Kidney (tissue), 14 donors: ENCODE results near the gene ACTN4. TPM values are rescaled to one million over a fixed set of nuclear protein-coding genes. Genes with fewer than 3 reads are reported as not detected.

Experiments
- DNase-seq, 5 donors: peaks; one replicate each; pipeline ENCODE4 v3.0.0-alpha.2; 2013 to 2020
- FAIRE-seq: peaks from 2 replicates; lab custom pipeline; 2012; peaks lifted over from hg19 to GRCh38; lab: Jason Lieb, UNC
- H3K27ac ChIP-seq, 2 donors: one replicate each; pipeline ENCODE4 v1.7.0; 2013; ENCODE audit warnings: low read depth in 2 of 2, low read length in 2 of 2, inconsistent platforms in 1 of 2
- H3K27me3 ChIP-seq: one replicate; pipeline ENCODE4 v1.7.1; 2013; ENCODE audit warnings: low read length, inconsistent platforms; ENCODE audit not compliant: control insufficient read depth, insufficient read depth
- H3K36me3 ChIP-seq, 3 donors: one replicate each; pipeline versions ENCODE4 v1.7.0 to v1.7.1; 2013; ENCODE audit warnings: low read length in 3 of 3, control low read depth in 1 of 3, inconsistent platforms in 1 of 3; ENCODE audit not compliant: insufficient read depth in 3 of 3, control insufficient read depth in 2 of 3
- H3K4me1 ChIP-seq, 3 donors: one replicate each; pipeline versions ENCODE4 v1.7.0 to v1.7.1; 2013; ENCODE audit warnings: low read length in 3 of 3, inconsistent platforms in 1 of 3, low read depth in 1 of 3; ENCODE audit not compliant: control insufficient read depth in 2 of 3, insufficient read depth in 2 of 3
- H3K4me3 ChIP-seq, 3 donors: one replicate each; pipeline versions ENCODE4 v1.7.0 to v1.8.1; 2013; ENCODE audit warnings: low read length in 3 of 3, control low read depth in 1 of 3, inconsistent platforms in 1 of 3
- H3K9ac ChIP-seq, 3 donors: one replicate each; pipeline versions ENCODE4 v1.7.0 to v1.7.1; 2013; ENCODE audit warnings: low read length in 3 of 3, control low read depth in 1 of 3, inconsistent platforms in 1 of 3
- H3K9me3 ChIP-seq, 3 donors: one replicate each; pipeline versions ENCODE4 v1.7.0 to v1.7.1; 2013; ENCODE audit warnings: low read length in 3 of 3, control low read depth in 1 of 3, inconsistent platforms in 1 of 3; ENCODE audit not compliant: control insufficient read depth in 2 of 3, insufficient read depth in 1 of 3
- intact Hi-C: fragments of 100-400 bp; cut with DNase I; formaldehyde crosslinking; loops from one replicate; pipeline ENCODE4 v1.11.1; 2022
- polyA plus RNA-seq: library from polyadenylated mRNA; stranded (reverse); fragments of 350-450 nt; fragmentation: Illumina TruSeq; extraction: RNeasy Lipid Tissue Mini Kit (QIAGEN cat#74804); gene quantifications from one replicate; pipeline ENCODE4 v1.2.3, GENCODE V29; 2014; ENCODE audit warnings: low read depth, low replicate concordance; ENCODE audit not compliant: insufficient read depth
- total RNA-seq: library from RNA; stranded (reverse); fragmentation: NEBNext Ultra II Directional; extraction: Animal tissue kit (Norgen Biotek cat#: 25700); gene quantifications from one replicate; pipeline ENCODE4 v1.2.1, GENCODE V29; 2021
- TF ChIP-seq, protein P1 (sequence below): IDR thresholded peaks from 3 replicates; pipeline ENCODE4 v1.5.1; 2012; ENCODE audit warnings: mild to moderate bottlenecking, moderate library complexity, borderline replicate concordance; ENCODE audit not compliant: insufficient read depth; ENCODE audit errors: extremely low read depth
- donor health status: control.
- donor health status: control.
- donor health status: control.
- donor health status: control.
- donor health status: control.
- donor health status: DM: yes; HTN: yes; CAD: no.
- donor health status: Normal renal cell carcinoma (clear cell type).

ACTN4 gene
- total and polyA plus RNA-seq, 2 donors from 2014 or later, result 231 to 606 TPM

DNA sequence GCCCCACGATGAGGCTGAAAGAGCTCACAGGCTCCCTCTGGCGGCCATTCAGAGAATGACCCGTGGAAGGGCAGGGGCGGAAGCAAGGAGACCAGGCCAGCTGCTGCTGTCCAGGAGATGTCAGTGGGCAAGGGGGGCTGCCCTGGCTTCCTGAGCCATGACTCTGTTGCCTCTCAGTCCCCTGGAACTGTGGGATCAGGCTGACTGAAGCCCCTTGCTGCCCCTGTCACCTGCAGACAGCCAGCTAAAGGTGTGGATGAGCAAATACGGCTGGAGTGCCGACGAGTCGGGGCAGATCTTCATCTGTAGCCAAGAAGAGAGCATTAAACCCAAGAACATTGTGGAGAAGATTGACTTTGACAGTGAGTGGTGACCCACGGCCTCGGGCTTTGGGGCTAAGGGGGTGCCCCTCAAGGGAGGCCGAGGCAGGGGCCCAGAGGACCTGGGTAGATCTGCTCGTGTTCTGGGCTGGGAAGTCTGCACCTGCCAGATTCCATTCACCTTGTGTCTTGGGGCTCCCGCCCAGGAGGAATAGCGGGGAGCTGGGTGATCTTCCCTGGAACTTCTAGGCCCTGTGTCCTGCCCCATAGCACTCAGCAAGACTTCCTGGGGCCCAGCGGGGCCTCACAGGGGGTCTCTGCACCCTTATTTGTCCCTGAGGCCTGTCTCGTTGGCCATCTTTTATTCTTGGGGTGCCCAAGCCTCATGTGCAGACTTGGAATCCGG is 12.5 kb upstream of the ACTN4 start:
- TF ChIP-seq, protein P1, sequence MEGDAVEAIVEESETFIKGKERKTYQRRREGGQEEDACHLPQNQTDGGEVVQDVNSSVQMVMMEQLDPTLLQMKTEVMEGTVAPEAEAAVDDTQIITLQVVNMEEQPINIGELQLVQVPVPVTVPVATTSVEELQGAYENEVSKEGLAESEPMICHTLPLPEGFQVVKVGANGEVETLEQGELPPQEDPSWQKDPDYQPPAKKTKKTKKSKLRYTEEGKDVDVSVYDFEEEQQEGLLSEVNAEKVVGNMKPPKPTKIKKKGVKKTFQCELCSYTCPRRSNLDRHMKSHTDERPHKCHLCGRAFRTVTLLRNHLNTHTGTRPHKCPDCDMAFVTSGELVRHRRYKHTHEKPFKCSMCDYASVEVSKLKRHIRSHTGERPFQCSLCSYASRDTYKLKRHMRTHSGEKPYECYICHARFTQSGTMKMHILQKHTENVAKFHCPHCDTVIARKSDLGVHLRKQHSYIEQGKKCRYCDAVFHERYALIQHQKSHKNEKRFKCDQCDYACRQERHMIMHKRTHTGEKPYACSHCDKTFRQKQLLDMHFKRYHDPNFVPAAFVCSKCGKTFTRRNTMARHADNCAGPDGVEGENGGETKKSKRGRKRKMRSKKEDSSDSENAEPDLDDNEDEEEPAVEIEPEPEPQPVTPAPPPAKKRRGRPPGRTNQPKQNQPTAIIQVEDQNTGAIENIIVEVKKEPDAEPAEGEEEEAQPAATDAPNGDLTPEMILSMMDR, result peak; percentile 93
- Histone ChIP-seq H3K4me3 (no peak overlapping the region), H3K9me3 (no peaks in the 10 kb centered on the region), H3K27ac (peak overlapping the region in 1 of 2 donors; percentile 2), H3K27me3 (no peaks in the 10 kb centered on the region), H3K4me1 (peaks cover 0 to 8% (median 0%) of the 10 kb centered on the region in 3 donors), H3K36me3 (peaks cover 2 to 18% (median 5%) of the 10 kb centered on the region in 3 donors), H3K9ac (no peak overlapping the region)
- no peak for FAIRE-seq
- DNase-seq, result peak; percentile 82 to 88 (median 85)
- intact Hi-C loops, result no loop called here

GRCh38 chr19:38635483-38636399 is 11.7 kb upstream of the ACTN4 start:
- Histone ChIP-seq H3K4me3 (no peak overlapping the region), H3K9ac (no peak overlapping the region), H3K9me3 (no peaks in the 10 kb centered on the region), H3K27ac (no peak overlapping the region), H3K4me1 (peaks cover 0 to 8% (median 0%) of the 10 kb centered on the region in 3 donors), H3K36me3 (peaks cover 2 to 18% (median 5%) of the 10 kb centered on the region in 3 donors), H3K27me3 (no peaks in the 10 kb centered on the region)
- FAIRE-seq (no peak), DNase-seq (no peak)
- intact Hi-C loops, result no loop called here
- TF ChIP-seq, protein P1, result no peak

GRCh38 chr19:38638461-38638860 is 9.0 kb upstream of the ACTN4 start:
- H3K4me3 ChIP-seq, result no peak overlapping the region
- no peaks in the 10 kb centered on the region for H3K27me3 ChIP-seq
- peaks cover 0 to 6% (median 0%) of the 10 kb centered on the region in 3 donors for H3K4me1 ChIP-seq
- no peak overlapping the region for H3K9ac ChIP-seq
- intact Hi-C loops, result no loop called here
- DNase-seq (no peak), FAIRE-seq (no peak)
- peaks cover 2 to 13% (median 2%) of the 10 kb centered on the region in 3 donors for H3K36me3 ChIP-seq
- H3K9me3 ChIP-seq, result no peaks in the 10 kb centered on the region
- H3K27ac ChIP-seq, result no peak overlapping the region
- TF ChIP-seq, protein P1, result no peak
